ENCODE data around the gene HOXA4.

Gene HOXA4

DNA sequence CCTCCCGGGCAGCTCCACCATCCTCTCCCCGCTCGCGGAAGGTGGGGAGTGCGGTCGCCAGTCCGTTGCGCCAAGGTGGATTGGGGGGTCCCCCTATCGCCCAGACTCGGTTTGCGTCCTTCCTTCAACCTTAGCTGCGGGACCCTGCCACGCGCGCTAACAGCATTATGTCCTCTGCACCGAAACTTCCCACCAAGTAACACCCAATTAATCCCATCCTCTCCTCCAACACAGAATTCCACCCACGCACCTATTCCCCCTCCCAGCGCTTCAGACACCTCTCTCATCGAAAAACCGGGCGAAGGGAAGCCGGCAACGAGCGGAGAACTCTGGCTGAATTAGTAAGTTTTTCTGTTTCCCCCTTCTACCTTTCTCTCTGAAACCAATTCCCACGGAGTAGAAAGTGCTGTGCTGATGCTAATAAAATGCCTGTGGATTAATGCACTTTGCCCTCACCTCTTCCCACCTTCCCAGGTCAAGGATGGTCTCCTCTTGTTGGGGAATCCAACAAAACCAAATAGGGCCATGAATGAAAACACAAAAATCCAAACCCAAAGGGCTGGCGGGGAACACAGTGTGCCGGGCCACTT, 20.9 kb upstream of the HOXA4 start:
- in situ Hi-C loops (cut with MboI; ENCODE audit: low sequenced_read_pairs) = loop anchor here (25.0 kb wide), 1 partner anchor 939 kb away; the partner anchor contains the start of genes CBX3 and HNRNPA2B1
- Histone ChIP-seq H3K9me3 (no peaks in the 10 kb centered on the region), H3K4me1 (peaks cover 23% of the 10 kb centered on the region), H3K27me3 (ENCODE audit: low read depth) (no peaks in the 10 kb centered on the region), H3K4me3 (peak overlapping the region; percentile 58), H3K36me3 (replicated peaks) (peaks cover 18% of the 10 kb centered on the region)
- DNase-seq (ENCODE audit: low spot score in 2 of 2) = peak in 1 of 2 experiments; percentile 63

- peak overlapping the region; percentile 58 for H3K4me3 ChIP-seq
- DNase-seq (ENCODE audit: low spot score in 2 of 2) = peak; percentile 78 to 87
- H3K4me1 ChIP-seq = peaks cover 23% of the 10 kb centered on the region
- H3K27me3 ChIP-seq (ENCODE audit: low read depth) = no peaks in the 10 kb centered on the region
- peaks cover 25% of the 10 kb centered on the region for H3K36me3 ChIP-seq (replicated peaks)
- H3K9me3 ChIP-seq = no peaks in the 10 kb centered on the region
- in situ Hi-C loops (cut with MboI; ENCODE audit: low sequenced_read_pairs) = loop anchor here (25.0 kb wide), 1 partner anchor 938 kb away; the partner anchor contains the start of genes CBX3 and HNRNPA2B1
These were observed 20.2 kb upstream of the HOXA4 start for GRCh38 chr7:27150568-27151340.

DNA sequence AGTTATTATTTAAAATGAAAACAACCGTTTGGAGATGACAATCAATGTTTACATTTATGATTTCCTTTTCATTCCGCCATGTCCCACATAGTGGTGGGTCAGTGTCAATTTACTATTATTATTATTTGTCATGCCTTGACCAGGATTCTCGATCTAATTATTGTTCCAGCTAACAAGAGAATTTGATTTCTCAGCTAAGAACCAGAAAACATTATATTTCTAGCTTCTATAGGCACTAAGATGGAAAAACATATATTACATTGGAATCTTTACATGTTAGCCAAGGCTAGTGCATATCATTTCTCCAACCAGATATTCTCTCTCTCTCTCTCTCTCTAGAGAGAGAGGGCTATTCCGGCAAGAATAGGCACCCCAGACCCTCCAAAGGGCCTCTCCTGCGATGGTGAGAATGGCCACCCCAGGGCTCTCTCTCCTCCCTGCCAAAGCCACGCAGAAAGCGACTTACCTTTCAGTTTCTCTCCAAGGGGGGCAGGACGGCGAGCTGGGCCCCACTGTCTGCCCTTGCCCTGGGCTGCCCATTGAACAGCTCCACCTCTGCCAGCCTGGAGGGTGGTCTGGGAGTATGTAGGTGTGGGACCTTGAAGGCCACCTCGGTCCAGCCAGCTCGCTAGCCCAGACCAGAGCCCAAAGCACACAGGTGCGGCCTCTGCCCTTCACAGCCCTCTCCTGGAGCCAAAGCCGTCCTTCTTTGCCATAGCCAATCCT, 19.4 kb upstream of the HOXA4 start:
- DNase-seq (ENCODE audit: low spot score in 2 of 2) = peak in 1 of 2 experiments; percentile 40
- peaks cover 23% of the 10 kb centered on the region for H3K4me1 ChIP-seq
- in situ Hi-C loops (cut with MboI; ENCODE audit: low sequenced_read_pairs) = loop anchor here (25.0 kb wide), 1 partner anchor 938 kb away; the partner anchor contains the start of genes CBX3 and HNRNPA2B1
- H3K27me3 ChIP-seq (ENCODE audit: low read depth) = no peaks in the 10 kb centered on the region
- H3K4me3 ChIP-seq = peak overlapping the region; percentile 58
- H3K9me3 ChIP-seq = no peaks in the 10 kb centered on the region
- peaks cover 32% of the 10 kb centered on the region for H3K36me3 ChIP-seq (replicated peaks)

DNA sequence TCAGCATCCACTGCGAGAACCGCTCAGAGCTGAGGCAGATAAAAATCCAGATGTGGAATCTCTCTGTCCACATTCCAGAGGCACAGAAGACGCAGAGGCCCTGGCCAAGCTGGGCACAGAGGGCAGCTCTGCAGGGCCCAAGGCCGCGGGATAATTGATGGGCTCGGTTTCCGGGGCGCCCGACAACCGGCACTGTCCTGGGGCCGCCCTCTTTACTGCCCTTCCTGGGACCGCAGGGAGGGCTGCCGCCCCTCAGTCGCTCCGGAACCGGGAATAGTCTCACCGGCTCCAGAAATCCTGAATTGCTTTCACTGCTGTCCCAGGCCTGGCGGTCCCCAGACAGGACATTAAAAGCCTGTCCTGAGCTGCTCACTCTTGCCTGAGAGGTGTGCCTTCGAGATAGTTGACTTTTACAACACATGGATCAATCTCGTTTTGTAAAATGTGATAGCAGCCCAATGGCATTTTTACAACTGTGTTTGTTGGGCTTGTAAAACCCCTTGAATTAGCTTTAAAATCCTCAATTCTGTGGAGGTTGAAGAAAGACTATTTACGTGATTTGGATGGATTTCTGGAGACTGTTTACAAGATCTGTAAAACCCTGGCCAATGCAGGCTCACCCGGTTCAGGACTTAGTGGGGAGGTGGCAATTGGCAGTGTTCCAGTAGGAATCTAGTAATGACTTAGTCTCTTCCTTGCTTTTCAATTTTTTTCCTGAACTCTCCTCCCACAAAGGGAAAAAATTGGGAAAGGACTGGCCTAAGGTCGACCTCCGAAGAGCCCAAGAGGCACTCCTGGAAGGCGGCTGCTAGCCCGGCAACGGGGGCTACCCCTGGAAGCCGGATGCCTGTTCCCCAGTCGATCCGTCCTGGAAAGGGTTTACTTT, 18.4 kb upstream of the HOXA4 start:
- H3K9me3 ChIP-seq = no peaks in the 10 kb centered on the region
- in situ Hi-C loops (cut with MboI; ENCODE audit: low sequenced_read_pairs) = no loop called here
- H3K36me3 ChIP-seq (replicated peaks) = peaks cover 35% of the 10 kb centered on the region
- no peaks in the 10 kb centered on the region for H3K27me3 ChIP-seq (ENCODE audit: low read depth)
- DNase-seq (ENCODE audit: low spot score in 2 of 2) = peak; percentile 63
- peaks cover 20% of the 10 kb centered on the region for H3K4me1 ChIP-seq
- peak overlapping the region; percentile 58 for H3K4me3 ChIP-seq

DNA sequence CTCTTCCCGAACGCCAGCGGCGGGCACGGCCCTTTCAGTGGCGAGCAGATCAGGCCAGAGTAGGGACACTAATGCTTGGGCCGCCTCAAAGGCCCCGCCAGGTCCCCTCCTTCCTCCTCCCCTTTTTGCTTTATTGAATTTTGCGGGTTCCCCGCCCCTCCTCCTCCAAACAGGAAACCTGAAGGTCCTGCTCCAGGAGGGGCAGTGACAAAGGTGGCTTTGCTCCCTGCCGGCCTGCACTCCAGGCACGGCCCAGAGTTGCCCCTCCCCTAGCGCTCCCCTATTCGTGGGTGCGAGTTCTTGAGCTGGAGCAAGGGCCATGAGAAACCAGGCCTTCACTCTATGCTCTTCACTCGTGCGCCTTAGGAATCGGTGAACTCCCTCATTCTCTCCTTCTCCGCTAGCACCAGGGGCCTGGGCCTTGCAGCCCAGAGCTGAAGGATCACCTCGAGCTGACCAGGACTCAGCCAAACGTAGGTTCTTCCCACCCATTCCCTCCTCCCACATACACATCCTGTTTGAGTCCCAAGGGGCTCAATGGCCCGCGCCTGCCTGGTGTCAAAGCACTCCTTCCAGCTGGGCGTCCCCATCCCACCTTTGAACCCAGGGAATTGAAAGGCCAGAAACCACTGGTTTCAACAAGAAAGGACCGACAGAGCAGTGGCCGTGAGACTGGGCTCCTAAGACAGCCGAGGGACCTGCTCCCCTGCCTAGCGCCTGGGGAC, 17.6 kb upstream of the HOXA4 start:
- in situ Hi-C loops (cut with MboI; ENCODE audit: low sequenced_read_pairs) = no loop called here
- Histone ChIP-seq H3K27me3 (ENCODE audit: low read depth) (no peaks in the 10 kb centered on the region), H3K36me3 (replicated peaks) (peaks cover 43% of the 10 kb centered on the region), H3K4me3 (peak overlapping the region; percentile 58), H3K9me3 (no peaks in the 10 kb centered on the region), H3K4me1 (peaks cover 16% of the 10 kb centered on the region)
- peak in 1 of 2 experiments; percentile 21 for DNase-seq (ENCODE audit: low spot score in 2 of 2)

GRCh38 chr7:27147199-27148030, 16.9 kb upstream of the HOXA4 start, which contains the start of gene HOXA6:
Gene HOXA6, minus strand, starts transcription at chr7:27147774. Its CDS starts 25 bp downstream, at chr7:27147749.
- H3K36me3 ChIP-seq (replicated peaks) = peaks cover 43% of the 10 kb centered on the region
- in situ Hi-C loops (cut with MboI; ENCODE audit: low sequenced_read_pairs) = no loop called here
- no peak for DNase-seq (ENCODE audit: low spot score in 2 of 2)
- no peaks in the 10 kb centered on the region for H3K9me3 ChIP-seq
- peak within 1 kb of the TSS; percentile 58 for H3K4me3 ChIP-seq
- H3K27me3 ChIP-seq (ENCODE audit: low read depth) = no peaks in the 10 kb centered on the region
- peaks cover 9% of the 10 kb centered on the region for H3K4me1 ChIP-seq

DNA sequence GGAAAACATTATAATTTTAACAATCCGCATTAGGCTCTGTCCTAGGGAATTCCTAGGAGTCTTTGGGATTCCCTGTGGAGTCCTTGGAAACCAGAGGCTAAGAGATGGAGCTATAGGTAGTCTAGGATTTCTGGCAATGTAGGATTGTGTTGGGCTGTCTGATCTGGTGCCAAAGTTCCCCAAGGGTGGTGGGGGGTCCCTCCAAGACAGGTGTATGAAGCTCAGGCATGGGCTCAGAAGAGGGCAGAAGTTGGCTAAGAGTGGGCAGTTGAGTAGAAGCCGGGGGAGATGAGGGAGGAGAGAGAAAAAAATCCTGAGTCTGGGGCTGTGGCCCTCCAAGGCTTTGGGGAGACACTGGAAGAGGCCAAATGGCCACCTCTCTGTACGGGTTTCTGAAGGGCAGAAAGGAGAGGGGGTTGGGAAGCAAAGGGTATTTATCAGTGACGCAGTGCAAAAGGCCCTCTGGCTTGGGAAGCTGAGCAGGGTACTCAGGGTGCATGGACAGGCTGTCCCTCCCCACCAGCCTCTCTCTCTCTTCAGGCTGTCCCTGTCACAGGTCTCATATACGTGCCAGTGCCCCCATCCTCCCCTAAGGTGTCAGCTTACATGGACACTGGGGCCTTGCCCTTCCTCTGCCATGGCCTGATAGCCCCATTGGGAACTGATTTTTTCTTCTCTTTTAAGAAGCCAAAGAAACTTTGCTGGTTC, 16.1 kb upstream of the HOXA4 start:
- DNase-seq (ENCODE audit: low spot score in 2 of 2) = no peak
- Histone ChIP-seq H3K27me3 (ENCODE audit: low read depth) (no peaks in the 10 kb centered on the region), H3K9me3 (no peaks in the 10 kb centered on the region), H3K4me1 (peaks cover 9% of the 10 kb centered on the region), H3K36me3 (replicated peaks) (peaks cover 47% of the 10 kb centered on the region), H3K4me3 (no peak overlapping the region)
- in situ Hi-C loops (cut with MboI; ENCODE audit: low sequenced_read_pairs) = no loop called here

DNA sequence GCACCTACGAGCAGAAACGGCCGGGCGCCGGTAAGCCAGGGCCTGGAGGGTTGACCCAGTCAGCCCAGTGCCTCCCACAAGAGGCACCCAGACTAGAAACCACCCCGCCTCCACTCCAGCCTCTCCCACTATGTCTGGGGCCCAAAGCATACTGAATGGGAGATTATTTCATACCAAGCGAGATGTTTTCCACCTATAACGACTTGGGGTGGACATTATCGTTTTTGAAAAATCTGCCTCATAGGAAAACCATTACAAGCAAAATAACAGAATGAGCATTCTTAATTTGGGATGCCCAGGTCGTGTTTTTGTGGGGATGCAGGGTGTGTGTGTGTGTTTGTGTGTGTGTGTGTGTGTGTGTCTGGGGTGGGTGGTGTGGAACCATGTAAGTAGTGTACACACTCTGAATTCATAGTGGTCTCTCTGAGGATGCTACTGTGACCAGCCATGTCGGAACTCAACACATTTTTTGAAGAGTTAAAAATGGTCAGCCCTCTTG, 15.4 kb upstream of the HOXA4 start:
- in situ Hi-C loops (cut with MboI; ENCODE audit: low sequenced_read_pairs) = no loop called here
- DNase-seq (ENCODE audit: low spot score in 2 of 2) = no peak
- Histone ChIP-seq H3K27me3 (ENCODE audit: low read depth) (no peaks in the 10 kb centered on the region), H3K36me3 (replicated peaks) (peaks cover 52% of the 10 kb centered on the region), H3K4me3 (no peak overlapping the region), H3K9me3 (no peaks in the 10 kb centered on the region), H3K4me1 (peaks cover 9% of the 10 kb centered on the region)

- H3K4me3 ChIP-seq = no peak overlapping the region
- in situ Hi-C loops (cut with MboI; ENCODE audit: low sequenced_read_pairs) = no loop called here
- peaks cover 9% of the 10 kb centered on the region for H3K4me1 ChIP-seq
- peaks cover 57% of the 10 kb centered on the region for H3K36me3 ChIP-seq (replicated peaks)
- H3K9me3 ChIP-seq = no peaks in the 10 kb centered on the region
- no peaks in the 10 kb centered on the region for H3K27me3 ChIP-seq (ENCODE audit: low read depth)
- DNase-seq (ENCODE audit: low spot score in 2 of 2) = no peak
These were observed 14.8 kb upstream of the HOXA4 start for GRCh38 chr7:27145165-27145913.

DNA sequence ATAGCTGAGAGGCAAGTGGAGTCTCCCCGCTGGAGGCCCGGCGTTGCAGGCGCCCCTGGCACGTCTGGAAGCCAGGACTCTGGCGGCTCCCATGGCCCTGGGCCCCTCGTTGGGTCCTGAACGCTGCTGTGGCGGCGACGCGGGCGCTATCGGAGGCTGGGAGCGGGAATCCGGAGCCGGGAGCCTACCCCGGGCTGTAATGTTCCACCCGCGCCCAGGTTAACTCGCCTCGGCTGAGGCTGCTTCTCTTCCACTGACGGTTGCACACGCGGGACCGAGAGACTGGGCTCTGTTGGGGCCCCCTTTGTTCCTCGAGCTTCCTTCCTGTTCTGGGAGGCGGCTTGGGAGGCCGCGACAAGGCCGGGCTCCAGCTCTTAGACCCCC, 14.2 kb upstream of the HOXA4 start:
- H3K36me3 ChIP-seq (replicated peaks) = peaks cover 57% of the 10 kb centered on the region
- no peaks in the 10 kb centered on the region for H3K27me3 ChIP-seq (ENCODE audit: low read depth)
- no peak overlapping the region for H3K4me3 ChIP-seq
- peaks cover 9% of the 10 kb centered on the region for H3K4me1 ChIP-seq
- H3K9me3 ChIP-seq = no peaks in the 10 kb centered on the region
- in situ Hi-C loops (cut with MboI; ENCODE audit: low sequenced_read_pairs) = no loop called here
- no peak for DNase-seq (ENCODE audit: low spot score in 2 of 2)

Data from HAP-1 (cell line).